Neuronal stem cell (in vitro differentiated cells): ENCODE results near the gene SYNE3.

ENCODE experiments used
- DNase-seq: peaks from one replicate; pipeline ENCODE4 v3.0.0-alpha.2; 2013; ENCODE audit warnings: low spot score
- H2AFZ ChIP-seq: one replicate; pipeline ENCODE4 v1.6.1; 2013; ENCODE audit warnings: mild to moderate bottlenecking, low read length, inconsistent platforms
- H2AK5ac ChIP-seq: 2 replicates; pipeline ENCODE4 v1.6.1; 2013; ENCODE audit warnings: low read depth, mild to moderate bottlenecking, inconsistent platforms, low read length, moderate library complexity, mixed read lengths
- H2BK120ac ChIP-seq: 2 replicates; pipeline ENCODE4 v1.6.1; 2013; ENCODE audit warnings: low read depth, mild to moderate bottlenecking, inconsistent platforms, low read length, moderate library complexity, mixed read lengths
- H2BK12ac ChIP-seq: one replicate; pipeline ENCODE4 v1.6.1; 2013; ENCODE audit warnings: low read length, inconsistent platforms
- H2BK15ac ChIP-seq: 2 replicates; pipeline ENCODE4 v1.6.1; 2013; ENCODE audit warnings: mild to moderate bottlenecking, low read length, inconsistent platforms, mixed read lengths
- H2BK5ac ChIP-seq: one replicate; pipeline ENCODE4 v1.6.1; 2013; ENCODE audit warnings: inconsistent platforms, mild to moderate bottlenecking, low read length, moderate library complexity
- H3K14ac ChIP-seq: one replicate; pipeline ENCODE4 v1.6.1; 2013; ENCODE audit warnings: low read length, inconsistent platforms
- H3K18ac ChIP-seq: 2 replicates; pipeline ENCODE4 v1.6.1; 2013; ENCODE audit warnings: low read length, inconsistent platforms
- H3K23ac ChIP-seq: 2 replicates; pipeline ENCODE4 v1.6.1; 2013; ENCODE audit warnings: low read depth, mild to moderate bottlenecking, mixed read lengths, low read length, inconsistent platforms; ENCODE audit not compliant: poor library complexity
- H3K27ac ChIP-seq: replicated peaks from 3 replicates; pipeline ENCODE4 v1.5.1; 2013; ENCODE audit warnings: low read length, inconsistent platforms
- H3K27me3 ChIP-seq, 3 experiments: 2 replicates each; pipeline ENCODE4 v1.6.1; 2013; ENCODE audit warnings: low read length in 3 of 3, mild to moderate bottlenecking in 2 of 3, inconsistent platforms in 1 of 3, low read depth in 1 of 3, mixed read lengths in 1 of 3, moderate library complexity in 1 of 3; ENCODE audit not compliant: control insufficient read depth in 3 of 3, insufficient read depth in 3 of 3
- H3K36me3 ChIP-seq, 2 donors: replicated peaks in 1 of 2; 2 replicates each; pipeline ENCODE4 v1.6.1; 2013; ENCODE audit warnings: low read length in 2 of 2; ENCODE audit not compliant: control insufficient read depth in 2 of 2, insufficient read depth in 2 of 2
- H3K4ac ChIP-seq: 2 replicates; pipeline ENCODE4 v1.6.1; 2013; ENCODE audit warnings: inconsistent platforms, mild to moderate bottlenecking, low read length, moderate library complexity
- H3K4me1 ChIP-seq, 2 donors: 1 replicate in 1 of 2; 2 replicates in 1 of 2; pipeline ENCODE4 v1.6.1; 2013; ENCODE audit warnings: low read length in 2 of 2, low read depth in 1 of 2; ENCODE audit not compliant: control insufficient read depth in 2 of 2, insufficient read depth in 1 of 2
- H3K4me2 ChIP-seq: one replicate; pipeline ENCODE4 v1.6.1; 2013; ENCODE audit warnings: mild to moderate bottlenecking, low read length, inconsistent platforms; ENCODE audit not compliant: insufficient read depth, poor library complexity, severe bottlenecking
- H3K4me3 ChIP-seq, 2 donors: 2 replicates each; pipeline ENCODE4 v1.5.1; 2013; ENCODE audit warnings: low read length in 2 of 2, mild to moderate bottlenecking in 2 of 2, inconsistent platforms in 1 of 2, moderate library complexity in 1 of 2
- H3K79me1 ChIP-seq: one replicate; pipeline ENCODE4 v1.6.1; 2013; ENCODE audit warnings: low read depth, mild to moderate bottlenecking, inconsistent platforms, low read length, moderate library complexity
- H3K9ac ChIP-seq: one replicate; pipeline ENCODE4 v1.6.1; 2013; ENCODE audit warnings: mild to moderate bottlenecking, low read depth, low read length, inconsistent platforms; ENCODE audit not compliant: poor library complexity
- H3K9me3 ChIP-seq, 2 donors: replicated peaks in 1 of 2; 2 replicates each; pipeline versions ENCODE3 to v1.6.1; 2013; ENCODE audit warnings: low read length in 2 of 2, mild to moderate bottlenecking in 2 of 2, inconsistent platforms in 1 of 2, low read depth in 1 of 2, mixed read lengths in 1 of 2, moderate library complexity in 1 of 2; ENCODE audit not compliant: control insufficient read depth in 2 of 2, insufficient read depth in 1 of 2
- H4K8ac ChIP-seq: one replicate; pipeline ENCODE4 v1.6.1; 2013; ENCODE audit warnings: low read depth, mild to moderate bottlenecking, inconsistent platforms, low read length, moderate library complexity
- H4K91ac ChIP-seq: one replicate; pipeline ENCODE4 v1.6.1; 2013; ENCODE audit warnings: low read length, low read depth, mild to moderate bottlenecking, inconsistent platforms; ENCODE audit not compliant: poor library complexity
- WGBS, 2 donors: extraction: QIAGEN DNeasy Blood & Tissue Kit; methylation state at CpG; one replicate each; pipeline ENCODE4 v1.1.7; 2013; ENCODE audit warnings: missing lambda C conversion rate in 2 of 2, mixed read lengths in 1 of 2; ENCODE audit not compliant: insufficient read length in 2 of 2, insufficient replicate concordance in 1 of 2; ENCODE audit errors: extremely low coverage in 2 of 2; 5-methylcytosine and 5-hydroxymethylcytosine counted together

Gene SYNE3

DNA sequence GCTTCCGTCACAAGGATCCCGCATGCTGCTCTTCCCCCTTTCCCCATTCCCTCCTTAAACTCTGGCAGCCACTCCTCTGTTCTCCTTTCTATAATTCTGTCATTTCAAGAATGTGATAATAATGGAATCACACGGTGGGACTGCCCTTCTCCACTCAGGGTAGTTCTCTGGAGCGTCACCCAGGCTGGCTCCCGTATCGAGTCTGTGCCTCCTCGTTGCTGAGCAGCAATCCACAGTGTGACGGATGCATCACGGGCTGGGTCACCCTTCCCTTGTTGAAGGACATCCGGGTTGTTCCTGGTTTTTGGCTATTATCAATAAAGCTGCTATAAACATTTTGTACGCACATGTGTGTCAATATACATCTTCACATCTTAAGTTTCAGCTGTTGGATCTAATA lies 5.7 kb upstream of the SYNE3 start:
- DNase-seq = no peak
- no peak overlapping the region for H2BK15ac ChIP-seq
- no peaks in the 10 kb centered on the region for H3K36me3 ChIP-seq
- H3K4ac ChIP-seq = no peak overlapping the region
- peaks cover 0 to 3% of the 10 kb centered on the region in 2 donors for H3K4me1 ChIP-seq
- H3K4me3 ChIP-seq = no peak overlapping the region
- no peaks in the 10 kb centered on the region for H3K79me1 ChIP-seq
- H4K91ac ChIP-seq = no peak overlapping the region
- no peak overlapping the region for H3K27ac ChIP-seq
- no peak overlapping the region for H3K9ac ChIP-seq
- peaks cover 0 to 17% (median 7%) of the 10 kb centered on the region in 3 experiments for H3K27me3 ChIP-seq
- no peaks in the 10 kb centered on the region for H3K9me3 ChIP-seq
- WGBS, 2 donors = no CpG with 5 or more reads among the region's 11 CpGs
- H2BK12ac ChIP-seq = no peak overlapping the region
- H3K23ac ChIP-seq = no peak overlapping the region
- no peak overlapping the region for H2BK120ac ChIP-seq
- no peak overlapping the region for H4K8ac ChIP-seq
- H3K4me2 ChIP-seq = no peak overlapping the region
- H2AFZ ChIP-seq = no peak overlapping the region
- H2BK5ac ChIP-seq = no peak overlapping the region
- H2AK5ac ChIP-seq = no peak overlapping the region
- H3K18ac ChIP-seq = no peak overlapping the region
- H3K14ac ChIP-seq = no peak overlapping the region

DNA sequence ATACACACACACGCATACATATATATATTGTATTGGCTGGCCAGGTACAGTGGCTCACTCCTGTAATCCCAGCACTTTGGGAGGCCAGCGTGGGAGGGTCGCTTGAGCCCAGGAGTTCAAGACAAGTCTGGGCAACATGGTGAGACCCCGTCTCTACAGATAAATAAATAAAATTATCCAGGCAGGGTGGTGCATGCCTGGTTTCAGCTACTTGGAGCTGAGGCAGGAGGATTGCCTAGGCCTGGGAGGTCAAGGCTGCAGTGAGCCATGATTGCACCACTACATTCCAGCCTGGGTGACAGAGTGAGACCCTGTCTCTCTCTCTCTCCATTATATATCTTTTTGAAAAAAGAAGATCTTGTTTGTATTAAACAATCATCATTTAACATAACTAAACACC lies 4.6 kb upstream of the SYNE3 start:
- Histone ChIP-seq H2AK5ac (no peak overlapping the region), H2BK15ac (no peak overlapping the region), H3K79me1 (no peaks in the 10 kb centered on the region), H3K4me2 (no peak overlapping the region), H2BK120ac (no peak overlapping the region), H3K9me3 (no peaks in the 10 kb centered on the region), H2BK12ac (no peak overlapping the region), H2AFZ (no peak overlapping the region), H3K36me3 (no peaks in the 10 kb centered on the region), H3K23ac (no peak overlapping the region), H4K91ac (no peak overlapping the region), H4K8ac (no peak overlapping the region), H2BK5ac (no peak overlapping the region), H3K4me3 (no peak overlapping the region), H3K4me1 (peaks cover 2 to 3% of the 10 kb centered on the region in 2 donors), H3K14ac (no peak overlapping the region), H3K18ac (no peak overlapping the region), H3K4ac (no peak overlapping the region), H3K27ac (no peak overlapping the region), H3K27me3 (peaks cover 0 to 23% (median 12%) of the 10 kb centered on the region in 3 experiments), H3K9ac (no peak overlapping the region)
- WGBS, 2 donors = no CpG with 5 or more reads among the region's 4 CpGs
- DNase-seq = no peak

DNA sequence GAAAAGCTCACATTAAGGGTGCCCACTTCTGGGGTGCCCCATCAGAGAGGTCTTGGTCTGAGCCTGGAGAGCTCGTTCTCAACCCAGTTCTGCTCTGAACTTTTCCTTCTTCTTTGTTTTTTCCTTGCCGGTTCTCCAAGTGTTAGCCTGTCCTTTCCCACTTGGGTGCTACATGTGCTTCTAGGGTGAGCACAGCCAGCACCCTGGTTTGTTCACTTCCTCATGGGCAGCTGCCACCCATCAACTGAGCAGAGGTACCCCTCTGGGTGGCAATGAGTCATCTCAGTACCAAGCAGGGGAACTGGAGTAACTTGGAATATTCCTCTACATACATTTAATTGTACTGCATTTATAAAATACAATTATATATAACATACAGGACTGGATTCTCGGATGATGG lies 3.9 kb upstream of the SYNE3 start:
- Histone ChIP-seq H3K4me1 (peaks cover 6 to 10% of the 10 kb centered on the region in 2 donors), H3K4me3 (no peak overlapping the region), H2BK12ac (no peak overlapping the region), H3K18ac (no peak overlapping the region), H2AK5ac (no peak overlapping the region), H3K27me3 (peaks cover 0 to 30% (median 19%) of the 10 kb centered on the region in 3 experiments), H2BK15ac (no peak overlapping the region), H3K79me1 (no peaks in the 10 kb centered on the region), H3K23ac (no peak overlapping the region), H4K8ac (no peak overlapping the region), H3K36me3 (no peaks in the 10 kb centered on the region), H2BK120ac (no peak overlapping the region), H3K4me2 (no peak overlapping the region), H3K27ac (no peak overlapping the region), H4K91ac (no peak overlapping the region), H3K4ac (no peak overlapping the region), H2BK5ac (no peak overlapping the region), H3K9ac (no peak overlapping the region), H2AFZ (no peak overlapping the region), H3K14ac (no peak overlapping the region), H3K9me3 (no peaks in the 10 kb centered on the region)
- WGBS, 2 donors = no CpG with 5 or more reads among the region's 3 CpGs
- no peak for DNase-seq

DNA sequence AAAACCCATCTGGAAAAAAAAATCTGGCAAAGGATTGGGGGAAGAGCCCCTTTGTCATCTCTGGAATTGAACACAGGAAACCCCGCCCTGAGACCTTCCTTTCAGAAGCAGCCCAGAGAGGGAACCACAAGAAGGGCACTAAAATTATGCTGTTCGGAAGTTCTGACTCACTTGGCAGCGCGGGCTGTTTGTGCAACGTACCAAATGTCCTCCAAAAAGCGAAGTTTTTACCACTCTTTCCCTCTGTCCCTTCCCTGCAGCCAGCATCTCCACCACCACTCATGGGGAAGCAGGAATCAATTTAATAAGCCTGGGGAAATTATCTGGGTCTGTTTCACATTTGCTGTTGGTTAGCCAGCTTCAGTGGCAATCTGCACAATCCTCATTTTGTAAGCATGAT lies 3.2 kb upstream of the SYNE3 start:
- no peak overlapping the region for H4K8ac ChIP-seq
- H3K4me2 ChIP-seq = no peak overlapping the region
- no peak overlapping the region for H3K18ac ChIP-seq
- no peak overlapping the region for H3K27ac ChIP-seq
- H3K36me3 ChIP-seq = no peaks in the 10 kb centered on the region
- H3K9ac ChIP-seq = no peak overlapping the region
- no peak for DNase-seq
- H3K27me3 ChIP-seq = peaks cover 0 to 35% (median 20%) of the 10 kb centered on the region in 3 experiments
- no peak overlapping the region for H2BK120ac ChIP-seq
- H2BK5ac ChIP-seq = no peak overlapping the region
- no peak overlapping the region for H2BK12ac ChIP-seq
- H2BK15ac ChIP-seq = no peak overlapping the region
- no peak overlapping the region for H4K91ac ChIP-seq
- no peak overlapping the region for H3K23ac ChIP-seq
- H3K4me3 ChIP-seq = no peak overlapping the region
- peaks cover 13 to 16% of the 10 kb centered on the region in 2 donors for H3K4me1 ChIP-seq
- no peaks in the 10 kb centered on the region for H3K79me1 ChIP-seq
- no peak overlapping the region for H2AFZ ChIP-seq
- no peak overlapping the region for H3K4ac ChIP-seq
- no peak overlapping the region for H2AK5ac ChIP-seq
- WGBS, 2 donors = no CpG with 5 or more reads among the region's 6 CpGs
- no peak overlapping the region for H3K14ac ChIP-seq
- H3K9me3 ChIP-seq = no peaks in the 10 kb centered on the region
